Mesendoderm (in vitro differentiated cells): ENCODE measurements around the gene APLF.

Experiments used
- DNase-seq: peaks from one replicate; pipeline ENCODE4 v3.0.0; 2013
- H2AK5ac ChIP-seq: 2 replicates; pipeline ENCODE4 v1.6.1; 2013; ENCODE audit warnings: low read length, inconsistent platforms
- H2BK120ac ChIP-seq: 2 replicates; pipeline ENCODE4 v1.6.1; 2013; ENCODE audit warnings: low read depth, mild to moderate bottlenecking, low read length, moderate library complexity, mixed read lengths
- H2BK15ac ChIP-seq: replicated peaks from 2 replicates; pipeline ENCODE4 v1.6.1; 2013; ENCODE audit warnings: low read depth, mild to moderate bottlenecking, moderate library complexity
- H2BK5ac ChIP-seq: 2 replicates; pipeline ENCODE4 v1.6.1; 2013; ENCODE audit warnings: low read length, inconsistent platforms
- H3K18ac ChIP-seq: 2 replicates; pipeline ENCODE4 v1.6.1; 2013; ENCODE audit warnings: mild to moderate bottlenecking, low read length, mixed read lengths
- H3K23ac ChIP-seq: one replicate; pipeline ENCODE4 v1.6.1; 2013; ENCODE audit warnings: low read length
- H3K27ac ChIP-seq: 2 replicates; pipeline ENCODE4 v1.5.1; 2013; ENCODE audit warnings: low read depth, mild to moderate bottlenecking, inconsistent platforms, low read length, moderate library complexity
- H3K27me3 ChIP-seq: 2 replicates; pipeline ENCODE4 v1.6.1; 2013; ENCODE audit warnings: low read length, control low read depth, mild to moderate bottlenecking, inconsistent platforms; ENCODE audit not compliant: insufficient read depth, poor library complexity
- H3K36me3 ChIP-seq: 2 replicates; pipeline ENCODE4 v1.6.1; 2013; ENCODE audit warnings: low read length, inconsistent platforms; ENCODE audit not compliant: control insufficient read depth, insufficient read depth
- H3K4ac ChIP-seq: one replicate; pipeline ENCODE4 v1.6.1; 2013; ENCODE audit warnings: low read depth, mild to moderate bottlenecking, low read length, moderate library complexity
- H3K4me1 ChIP-seq: 2 replicates; pipeline ENCODE4 v1.6.1; 2013; ENCODE audit warnings: low read depth, low read length, inconsistent platforms; ENCODE audit not compliant: control insufficient read depth
- H3K4me2 ChIP-seq: 2 replicates; pipeline ENCODE4 v1.6.1; 2013; ENCODE audit warnings: low read length
- H3K4me3 ChIP-seq: 2 replicates; pipeline ENCODE4 v1.5.1; 2013; ENCODE audit warnings: mild to moderate bottlenecking, low read length
- H3K56ac ChIP-seq: one replicate; pipeline ENCODE4 v1.6.1; 2013; ENCODE audit warnings: low read length
- H3K79me1 ChIP-seq: 2 replicates; pipeline ENCODE4 v1.6.1; 2013; ENCODE audit warnings: low read length, inconsistent platforms
- H3K79me2 ChIP-seq: 2 replicates; pipeline ENCODE4 v1.6.1; 2013; ENCODE audit warnings: mild to moderate bottlenecking, low read length; ENCODE audit not compliant: control insufficient read depth, insufficient read depth
- H3K9ac ChIP-seq: 2 replicates; pipeline ENCODE4 v1.6.1; 2013; ENCODE audit warnings: low read length, inconsistent platforms
- H4K5ac ChIP-seq: one replicate; pipeline ENCODE4 v1.6.1; 2013; ENCODE audit warnings: low read length
- H4K8ac ChIP-seq: one replicate; pipeline ENCODE4 v1.6.1; 2013; ENCODE audit warnings: low read depth, mild to moderate bottlenecking, control low read depth, low read length, moderate library complexity
- WGBS: extraction: QIAGEN DNeasy Blood & Tissue Kit; methylation state at CpG from one replicate; pipeline ENCODE4 v1.1.7; 2013; ENCODE audit warnings: low lambda C conversion rate, missing lambda C conversion rate; ENCODE audit not compliant: insufficient coverage; ENCODE audit errors: extremely low coverage; 5-methylcytosine and 5-hydroxymethylcytosine counted together

Gene APLF

DNA sequence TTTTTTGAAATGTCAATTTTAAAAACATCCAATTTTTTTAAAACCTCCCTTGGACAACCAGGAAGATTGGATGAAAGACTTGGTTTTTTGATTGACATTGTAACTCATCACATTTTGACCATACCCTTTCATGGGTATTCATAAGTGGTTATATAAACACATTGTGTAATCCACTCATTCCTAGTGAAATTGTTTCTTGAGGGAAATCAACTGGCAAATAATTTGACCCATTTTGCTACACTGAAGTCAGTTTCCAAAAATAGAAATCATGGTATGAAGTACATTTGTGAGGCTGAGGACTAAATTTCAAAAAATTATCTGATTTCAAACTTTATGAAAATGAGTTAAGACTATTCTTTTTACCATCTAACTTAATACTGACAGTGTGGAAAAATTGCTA, 31.8 kb upstream of the APLF start:
- no peak overlapping the region for H2AK5ac ChIP-seq
- H4K5ac ChIP-seq: no peak overlapping the region
- H3K79me1 ChIP-seq: no peaks in the 10 kb centered on the region
- no peaks in the 10 kb centered on the region for H3K27me3 ChIP-seq
- H4K8ac ChIP-seq: no peak overlapping the region
- H3K18ac ChIP-seq: no peak overlapping the region
- no peak overlapping the region for H3K23ac ChIP-seq
- no peak overlapping the region for H3K56ac ChIP-seq
- H3K4ac ChIP-seq: no peak overlapping the region
- H3K79me2 ChIP-seq: no peaks in the 10 kb centered on the region
- H2BK15ac ChIP-seq: no peak overlapping the region
- DNase-seq: no peak
- H3K9ac ChIP-seq: no peak overlapping the region
- H3K4me3 ChIP-seq: no peak overlapping the region
- H3K4me2 ChIP-seq: no peak overlapping the region
- no peaks in the 10 kb centered on the region for H3K36me3 ChIP-seq
- H3K27ac ChIP-seq: no peak overlapping the region
- no peak overlapping the region for H2BK120ac ChIP-seq
- H2BK5ac ChIP-seq: no peak overlapping the region
- no peaks in the 10 kb centered on the region for H3K4me1 ChIP-seq

DNA sequence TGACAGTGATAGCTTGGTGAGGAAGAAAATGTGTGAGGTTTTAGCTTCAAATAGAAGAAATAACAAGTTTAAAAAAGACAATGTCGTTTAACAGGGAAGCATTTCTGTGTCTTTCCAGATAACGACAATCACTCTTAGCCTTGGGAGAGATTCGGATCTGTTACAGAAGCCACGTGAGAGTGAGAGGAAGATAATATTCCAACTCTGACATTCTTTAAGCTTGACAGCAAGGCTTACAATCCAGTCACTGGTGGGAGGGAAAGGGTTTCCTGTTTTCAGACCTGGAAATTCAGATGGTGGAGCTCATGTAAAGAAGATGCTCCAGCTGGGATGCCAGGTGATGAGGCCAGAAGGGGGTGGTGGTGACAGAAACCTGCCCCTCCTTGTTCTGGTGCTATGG, 31.1 kb upstream of the APLF start:
- no peak overlapping the region for H2BK5ac ChIP-seq
- H3K9ac ChIP-seq: no peak overlapping the region
- H3K4me3 ChIP-seq: no peak overlapping the region
- H3K4me1 ChIP-seq: no peaks in the 10 kb centered on the region
- H3K23ac ChIP-seq: no peak overlapping the region
- no CpG with 5 or more reads among the region's 4 CpGs for WGBS
- no peak overlapping the region for H3K18ac ChIP-seq
- H3K79me1 ChIP-seq: no peaks in the 10 kb centered on the region
- no peaks in the 10 kb centered on the region for H3K36me3 ChIP-seq
- H2BK120ac ChIP-seq: no peak overlapping the region
- no peak overlapping the region for H3K27ac ChIP-seq
- no peak overlapping the region for H3K56ac ChIP-seq
- no peak overlapping the region for H3K4me2 ChIP-seq
- no peak overlapping the region for H4K5ac ChIP-seq
- no peak overlapping the region for H4K8ac ChIP-seq
- H3K27me3 ChIP-seq: no peaks in the 10 kb centered on the region
- H2AK5ac ChIP-seq: no peak overlapping the region
- no peak overlapping the region for H3K4ac ChIP-seq
- no peaks in the 10 kb centered on the region for H3K79me2 ChIP-seq
- H2BK15ac ChIP-seq: no peak overlapping the region
- peak; percentile 28 for DNase-seq

DNA sequence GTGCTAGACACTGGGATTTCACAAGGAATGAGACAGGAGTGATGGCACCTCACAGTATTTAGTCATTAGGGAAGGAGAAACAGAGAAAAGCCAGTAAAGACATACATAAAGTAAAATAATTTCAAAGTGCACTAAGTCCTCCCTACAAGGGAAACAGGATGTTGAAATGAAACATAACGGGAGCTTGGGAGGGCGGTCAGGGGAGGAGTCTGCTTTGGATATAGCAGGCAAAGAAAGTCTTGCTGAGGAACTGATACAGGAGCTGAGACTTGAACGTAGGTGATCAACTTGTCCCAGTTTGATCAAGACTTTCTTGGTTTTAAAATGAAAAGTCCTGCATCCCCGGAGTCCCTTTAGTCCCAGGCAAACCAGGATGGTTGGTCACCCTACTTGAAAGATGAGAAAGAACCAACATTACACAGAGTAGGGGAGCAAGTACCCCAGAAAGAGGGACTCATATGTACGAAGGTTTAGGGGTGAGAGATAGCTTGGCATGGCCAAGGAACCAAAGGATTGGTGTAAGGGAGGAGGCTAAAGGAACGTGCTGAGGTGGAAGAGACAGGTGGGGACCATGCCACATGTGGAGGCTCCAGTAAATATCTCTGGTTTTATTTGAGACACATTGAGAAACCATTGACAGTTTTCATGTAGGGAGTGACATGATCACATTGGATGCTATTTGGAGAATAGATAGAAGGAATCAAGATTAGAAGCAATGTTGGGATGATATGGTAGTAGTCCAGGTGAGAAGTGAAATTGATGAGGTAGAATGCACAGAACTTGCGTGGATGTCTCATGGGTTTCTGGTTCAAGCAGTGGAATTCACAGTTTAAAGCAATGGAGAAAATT, 28.7 kb upstream of the APLF start:
- Histone ChIP-seq H2BK5ac (no peak overlapping the region), H4K8ac (no peak overlapping the region), H3K4me3 (no peak overlapping the region), H2BK15ac (no peak overlapping the region), H3K4me1 (no peaks in the 10 kb centered on the region), H3K56ac (no peak overlapping the region), H3K4me2 (no peak overlapping the region), H3K27me3 (no peaks in the 10 kb centered on the region), H3K79me2 (no peaks in the 10 kb centered on the region), H3K36me3 (no peaks in the 10 kb centered on the region), H3K27ac (no peak overlapping the region), H3K4ac (no peak overlapping the region), H3K23ac (no peak overlapping the region), H4K5ac (no peak overlapping the region), H3K79me1 (no peaks in the 10 kb centered on the region), H2BK120ac (no peak overlapping the region), H3K9ac (no peak overlapping the region), H3K18ac (no peak overlapping the region), H2AK5ac (no peak overlapping the region)
- WGBS: no CpG with 5 or more reads among the region's 7 CpGs
- no peak for DNase-seq

DNA sequence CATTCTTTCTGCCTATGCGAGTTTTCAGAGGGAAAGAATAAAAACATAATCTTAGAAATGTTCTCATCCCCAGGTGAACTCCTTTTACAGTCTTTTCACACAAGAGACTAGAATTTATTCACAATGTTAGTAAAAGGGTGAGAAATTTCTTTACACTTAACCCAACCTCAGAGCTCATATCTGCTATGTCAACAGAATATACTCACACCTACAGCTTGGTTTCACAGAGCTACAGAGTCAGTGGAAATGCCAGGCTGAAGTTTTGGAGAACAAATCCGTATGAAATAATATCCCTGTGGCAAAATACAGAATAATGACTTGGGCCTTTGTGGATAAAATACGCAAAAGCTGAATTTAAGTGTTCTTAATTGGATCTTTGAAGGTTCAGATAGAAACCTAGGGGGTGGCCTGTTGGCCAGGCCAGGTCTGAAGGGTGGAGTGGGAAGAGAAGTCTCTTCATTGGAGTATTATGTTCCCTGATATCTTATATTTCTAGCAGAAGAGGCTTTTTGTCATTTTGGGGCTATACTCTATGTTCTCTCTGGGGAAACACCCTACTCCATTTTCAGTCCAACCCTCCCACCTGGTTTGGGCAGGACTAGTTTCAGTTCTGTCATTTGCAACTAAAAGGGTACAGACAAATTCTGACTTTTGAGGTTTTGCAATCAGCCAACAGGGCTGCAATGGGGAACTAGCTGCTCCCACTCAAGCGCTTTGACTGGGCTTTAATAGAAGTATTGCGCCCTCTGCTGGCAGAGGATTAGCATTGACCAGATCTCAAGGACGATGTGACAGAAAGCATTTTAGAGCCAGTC, 26.0 kb upstream of the APLF start:
- Histone ChIP-seq H2BK5ac (no peak overlapping the region), H2BK120ac (no peak overlapping the region), H3K4me2 (no peak overlapping the region), H3K56ac (no peak overlapping the region), H3K9ac (no peak overlapping the region), H3K79me1 (no peaks in the 10 kb centered on the region), H3K27ac (no peak overlapping the region), H3K4me3 (no peak overlapping the region), H3K27me3 (no peaks in the 10 kb centered on the region), H3K23ac (no peak overlapping the region), H3K18ac (no peak overlapping the region), H3K79me2 (no peaks in the 10 kb centered on the region), H3K36me3 (no peaks in the 10 kb centered on the region), H2AK5ac (no peak overlapping the region), H3K4me1 (no peaks in the 10 kb centered on the region), H2BK15ac (no peak overlapping the region), H4K5ac (no peak overlapping the region), H4K8ac (no peak overlapping the region), H3K4ac (no peak overlapping the region)
- WGBS: no CpG with 5 or more reads among the region's 6 CpGs
- peak; percentile 93 for DNase-seq

DNA sequence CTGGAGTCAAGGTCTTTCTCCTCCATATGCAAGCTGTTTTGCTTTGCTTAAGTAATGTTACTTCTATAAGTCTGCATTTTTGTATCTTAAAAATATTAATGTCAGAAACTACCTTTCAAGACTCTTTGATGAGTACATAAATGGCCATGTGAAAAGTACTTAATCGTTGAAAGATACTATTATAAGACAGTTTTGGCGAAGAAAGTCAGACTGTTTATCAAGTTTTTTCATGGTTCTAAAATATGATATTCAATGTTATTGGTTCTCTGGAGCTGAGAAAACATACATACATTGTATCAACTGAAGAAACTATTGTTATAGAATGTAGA, 25.4 kb upstream of the APLF start:
- Histone ChIP-seq H2AK5ac (no peak overlapping the region), H4K5ac (no peak overlapping the region), H3K9ac (no peak overlapping the region), H3K27ac (no peak overlapping the region), H2BK15ac (no peak overlapping the region), H3K56ac (no peak overlapping the region), H3K18ac (no peak overlapping the region), H3K4me1 (no peaks in the 10 kb centered on the region), H3K36me3 (no peaks in the 10 kb centered on the region), H3K4me2 (no peak overlapping the region), H3K4ac (no peak overlapping the region), H3K79me1 (no peaks in the 10 kb centered on the region), H3K79me2 (no peaks in the 10 kb centered on the region), H2BK120ac (no peak overlapping the region), H3K23ac (no peak overlapping the region), H2BK5ac (no peak overlapping the region), H4K8ac (no peak overlapping the region), H3K4me3 (no peak overlapping the region), H3K27me3 (no peaks in the 10 kb centered on the region)
- WGBS: no CpG with 5 or more reads among the region's 2 CpGs
- no peak for DNase-seq
